ENCODE results near the gene SPATA32. TPM values are rescaled to one million over a fixed set of nuclear protein-coding genes. Genes with fewer than 3 reads are reported as not detected.
"Not testable (repeated sequence)": the region's sequence is repeated elsewhere in the genome, so short reads cannot be mapped to it uniquely, and the experiment has no call there.

SPATA32 gene, protein sequence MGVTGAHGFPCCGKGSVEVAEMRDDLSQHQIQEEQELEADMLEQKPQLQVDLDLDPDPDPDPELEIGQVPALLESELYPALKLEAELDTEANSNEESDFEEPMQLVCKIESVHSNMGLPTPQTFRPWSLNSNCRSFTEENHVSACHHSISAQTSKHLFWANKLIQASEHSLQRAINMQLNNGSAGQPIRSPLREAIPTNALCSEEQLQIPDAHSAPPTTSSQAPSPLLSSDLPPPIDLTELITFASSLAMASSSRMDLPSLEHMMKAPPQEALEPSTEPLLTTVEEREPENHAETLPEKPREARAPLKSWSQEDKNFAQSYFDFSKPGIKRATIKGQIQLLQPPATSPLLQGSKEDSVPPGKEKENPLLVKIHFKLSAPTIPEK
- under 1 TPM; 0.09 to 0.41 (median 0.17) TPM for polyA plus RNA-seq (ENCODE audit: insufficient read length in 4 of 4)

DNA sequence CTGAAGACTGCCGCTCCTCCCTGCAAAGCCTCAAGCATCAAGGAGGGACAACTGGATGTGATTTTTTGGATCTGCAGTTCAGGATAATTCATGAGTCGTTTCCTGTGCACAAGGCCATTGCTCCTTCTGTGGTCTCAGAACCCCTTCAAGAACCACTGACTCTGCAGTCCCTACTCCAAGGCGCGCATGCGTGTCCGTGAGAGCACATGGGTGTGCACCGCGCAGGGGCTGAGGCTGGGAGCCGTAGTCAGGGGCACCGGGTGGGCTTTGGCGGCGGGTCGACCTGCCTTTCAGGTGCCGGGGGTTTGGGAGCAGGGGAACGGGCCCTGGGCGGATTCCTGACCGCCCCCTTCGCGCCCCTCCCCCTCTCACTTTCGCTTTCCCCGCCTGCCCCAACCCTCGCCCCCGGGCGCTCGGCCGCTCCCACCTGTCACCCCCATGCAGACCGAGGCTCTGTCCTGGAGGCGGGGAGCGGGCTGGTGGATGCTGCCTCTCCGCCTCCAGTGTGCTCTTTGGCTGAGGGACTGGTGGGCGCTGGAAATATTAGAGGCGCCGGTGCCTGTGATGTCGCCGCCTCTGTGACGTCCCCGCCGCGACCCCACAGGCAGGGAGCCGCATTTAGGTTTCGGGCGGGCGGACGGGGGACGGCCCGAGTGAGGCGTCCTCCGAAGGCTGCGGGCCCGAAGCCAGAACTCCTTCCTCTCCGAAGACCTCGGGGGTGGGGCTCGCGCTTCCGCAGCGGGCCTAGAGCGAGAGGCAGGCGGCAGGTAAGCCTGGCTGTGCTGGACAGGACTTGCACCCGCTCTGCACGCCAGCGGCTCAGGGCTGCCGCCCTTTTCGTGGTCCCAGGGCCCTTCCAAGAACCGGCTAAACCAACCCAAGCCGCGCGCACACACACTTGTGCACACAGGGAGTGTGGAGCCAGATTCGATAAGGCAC, at the start of gene SPATA32:
Gene SPATA32, minus strand, starts transcription at position 518 of the 939 bp plus-strand sequence. Its CDS starts 78 bp downstream, at position 440.
- no peak for DNase-seq (ENCODE audit: low read depth in 4 of 4, low spot score in 3 of 4)

GRCh38 chr17:45311401-45311759, 49.5 kb upstream of the SPATA32 start:
- no peak for DNase-seq (ENCODE audit: low read depth in 4 of 4, low spot score in 3 of 4)

GRCh38 chr17:45310380-45311324, 48.8 kb upstream of the SPATA32 start:
- DNase-seq (ENCODE audit: low read depth in 4 of 4, low spot score in 3 of 4) = no peak

- DNase-seq (ENCODE audit: low read depth in 4 of 4, low spot score in 3 of 4) = no peak
These were observed 47.5 kb upstream of the SPATA32 start for GRCh38 chr17:45309400-45309799.

GRCh38 chr17:45308840-45309239, 46.9 kb upstream of the SPATA32 start:
- DNase-seq (ENCODE audit: low read depth in 4 of 4, low spot score in 3 of 4) = no peak

DNA sequence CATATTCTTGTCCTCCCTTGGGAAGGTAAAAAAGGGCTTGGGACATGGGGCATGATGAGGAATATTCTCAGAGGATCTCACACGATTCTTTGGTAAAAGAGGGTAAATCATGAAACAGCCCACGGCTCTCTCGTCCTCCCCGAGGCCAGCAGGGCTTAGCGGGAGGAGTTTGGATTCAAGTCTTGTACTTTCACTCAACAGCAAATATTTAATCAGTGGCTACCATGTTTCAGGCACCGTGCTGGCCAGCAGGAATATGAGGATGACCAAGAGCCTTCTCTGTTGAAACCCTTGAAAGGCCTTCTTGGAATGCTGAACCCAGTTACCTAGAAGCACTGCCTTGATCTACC, 46.1 kb upstream of the SPATA32 start:
- DNase-seq (ENCODE audit: low read depth in 4 of 4, low spot score in 3 of 4) = no peak

- DNase-seq (ENCODE audit: low read depth in 4 of 4, low spot score in 3 of 4) = no peak
These were observed 45.6 kb upstream of the SPATA32 start for GRCh38 chr17:45307290-45308015.

- no peak for DNase-seq (ENCODE audit: low read depth in 4 of 4, low spot score in 3 of 4)
These were observed 44.7 kb upstream of the SPATA32 start for GRCh38 chr17:45306623-45307022.

- no peak for DNase-seq (ENCODE audit: low read depth in 4 of 4, low spot score in 3 of 4)
These were observed 44.2 kb upstream of the SPATA32 start for GRCh38 chr17:45306094-45306493.

DNA sequence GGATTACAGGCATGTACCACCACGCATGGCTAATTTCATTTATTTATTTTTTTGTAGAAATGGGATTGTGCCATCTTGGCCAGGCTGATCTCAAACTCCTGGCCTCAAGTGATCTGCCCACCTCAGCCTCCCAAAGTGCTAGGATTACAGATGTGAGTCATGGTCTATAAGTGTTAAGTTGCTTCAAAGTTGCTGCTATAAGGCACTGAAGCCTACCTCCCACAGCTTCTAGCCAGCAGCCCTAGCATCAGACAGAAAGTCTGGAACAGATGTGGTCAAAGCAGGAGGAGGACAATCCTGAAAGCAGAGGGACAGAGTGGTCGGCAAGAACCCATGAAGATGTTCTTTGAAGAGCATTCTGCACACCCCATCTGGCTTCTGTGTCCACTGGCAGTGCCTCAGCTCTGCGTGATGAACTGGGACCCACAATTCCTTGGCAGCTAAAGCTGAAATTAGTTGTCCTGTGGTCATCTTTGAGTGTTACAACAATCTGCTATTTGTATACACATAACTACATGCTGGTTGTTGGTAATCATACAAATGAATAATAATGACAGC, 43.7 kb upstream of the SPATA32 start:
- no peak for DNase-seq (ENCODE audit: low read depth in 4 of 4, low spot score in 3 of 4)

DNA sequence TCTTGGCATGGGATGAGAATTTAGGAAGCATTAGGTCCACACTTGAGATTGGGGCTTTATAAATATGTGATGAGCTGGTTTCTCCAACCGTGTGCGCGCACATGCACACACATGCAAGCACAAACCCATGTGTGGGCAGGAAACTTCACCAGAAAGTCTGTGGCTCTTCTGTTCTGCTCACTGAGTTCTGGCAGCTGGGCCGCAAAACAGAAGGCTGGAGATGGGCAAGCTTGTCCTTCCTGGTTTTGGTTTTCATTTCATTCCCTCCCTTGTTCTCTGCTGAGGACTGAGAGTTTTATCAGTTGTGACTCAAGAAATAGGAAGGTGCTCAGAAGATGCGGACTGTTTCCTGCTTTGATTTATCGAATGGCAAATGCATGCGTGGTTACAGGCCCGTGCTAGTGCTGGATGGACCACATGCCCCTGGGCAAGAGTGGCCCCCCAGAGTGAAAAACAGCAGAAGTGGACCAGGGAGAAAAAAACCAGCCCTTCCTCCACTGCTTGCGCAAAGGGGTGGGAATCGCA, 40.8 kb upstream of the SPATA32 start:
- DNase-seq (ENCODE audit: low read depth in 4 of 4, low spot score in 3 of 4) = no peak

DNA sequence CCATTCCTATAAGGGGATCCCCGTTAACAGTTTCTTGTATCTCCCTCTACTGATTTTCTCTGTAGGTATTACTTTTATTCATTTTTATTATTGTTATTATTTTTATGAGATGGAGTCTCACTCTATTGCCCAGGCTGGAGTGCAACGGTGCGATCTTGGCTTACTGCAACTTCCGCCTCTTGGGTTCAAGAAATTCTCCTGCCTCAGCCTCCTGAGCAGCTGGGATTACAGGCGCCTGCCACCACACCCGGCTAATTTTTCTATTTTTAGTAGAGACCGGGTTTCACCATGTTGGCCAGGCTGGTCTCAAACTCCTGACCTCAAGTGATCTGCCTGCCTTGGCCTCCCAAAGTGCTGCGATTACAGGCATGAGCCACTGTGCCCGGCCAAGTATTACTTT, 40.3 kb upstream of the SPATA32 start:
- DNase-seq (ENCODE audit: low read depth in 4 of 4, low spot score in 3 of 4) = not testable (repeated sequence)

GRCh38 chr17:45301674-45302073, 39.8 kb upstream of the SPATA32 start:
- no peak for DNase-seq (ENCODE audit: low read depth in 4 of 4, low spot score in 3 of 4)

GRCh38 chr17:45300060-45300751, 38.3 kb upstream of the SPATA32 start:
- no peak for DNase-seq (ENCODE audit: low read depth in 4 of 4, low spot score in 3 of 4)

- no peak for DNase-seq (ENCODE audit: low read depth in 4 of 4, low spot score in 3 of 4)
These were observed 37.5 kb upstream of the SPATA32 start for GRCh38 chr17:45299361-45299760.

DNA sequence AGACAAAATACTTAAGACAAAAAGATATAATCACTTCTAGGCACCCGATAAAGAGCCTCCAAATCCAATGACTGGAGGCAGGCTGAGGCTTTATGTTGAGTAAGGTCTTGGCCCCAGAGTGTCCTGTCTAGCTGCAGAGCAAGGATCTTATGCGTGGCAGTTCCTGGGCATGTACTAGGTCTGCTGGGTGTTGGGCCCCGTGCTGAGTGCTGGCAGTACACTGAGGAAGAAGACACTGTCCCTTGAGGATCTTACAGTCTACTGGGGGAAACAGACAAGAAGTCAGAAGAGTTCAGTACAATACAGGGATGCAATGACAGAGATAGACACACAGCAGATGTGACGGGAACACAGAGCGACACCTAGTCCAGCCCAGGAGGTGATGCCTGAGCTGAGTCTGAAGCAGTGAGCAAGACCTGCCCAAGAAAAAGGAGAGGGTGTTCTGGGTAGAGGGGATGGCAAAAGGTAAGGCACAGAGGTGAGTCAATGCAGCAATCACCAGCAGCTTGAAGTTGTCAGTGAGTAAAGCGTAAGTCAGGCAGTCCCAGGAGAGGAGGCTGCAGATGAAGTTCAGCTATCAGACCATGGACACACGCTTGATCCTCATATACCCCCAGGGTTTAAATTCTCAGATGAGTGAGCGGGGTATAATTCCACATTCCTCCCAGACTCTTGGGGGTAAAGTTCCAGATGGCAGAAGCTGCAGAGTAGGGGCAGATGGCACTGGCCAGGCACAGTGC, 36.8 kb upstream of the SPATA32 start:
- no peak for DNase-seq (ENCODE audit: low read depth in 4 of 4, low spot score in 3 of 4)

GRCh38 chr17:45296833-45297124, 34.9 kb upstream of the SPATA32 start:
- DNase-seq (ENCODE audit: low read depth in 4 of 4, low spot score in 3 of 4) = no peak

All from left renal pelvis (tissue), 4 donors.